Measurements from ENCODE around the gene STAMBPL1.
"Not testable (repeated sequence)": the region's sequence is repeated elsewhere in the genome, so short reads cannot be mapped to it uniquely, and the experiment has no call there.

Gene STAMBPL1

DNA sequence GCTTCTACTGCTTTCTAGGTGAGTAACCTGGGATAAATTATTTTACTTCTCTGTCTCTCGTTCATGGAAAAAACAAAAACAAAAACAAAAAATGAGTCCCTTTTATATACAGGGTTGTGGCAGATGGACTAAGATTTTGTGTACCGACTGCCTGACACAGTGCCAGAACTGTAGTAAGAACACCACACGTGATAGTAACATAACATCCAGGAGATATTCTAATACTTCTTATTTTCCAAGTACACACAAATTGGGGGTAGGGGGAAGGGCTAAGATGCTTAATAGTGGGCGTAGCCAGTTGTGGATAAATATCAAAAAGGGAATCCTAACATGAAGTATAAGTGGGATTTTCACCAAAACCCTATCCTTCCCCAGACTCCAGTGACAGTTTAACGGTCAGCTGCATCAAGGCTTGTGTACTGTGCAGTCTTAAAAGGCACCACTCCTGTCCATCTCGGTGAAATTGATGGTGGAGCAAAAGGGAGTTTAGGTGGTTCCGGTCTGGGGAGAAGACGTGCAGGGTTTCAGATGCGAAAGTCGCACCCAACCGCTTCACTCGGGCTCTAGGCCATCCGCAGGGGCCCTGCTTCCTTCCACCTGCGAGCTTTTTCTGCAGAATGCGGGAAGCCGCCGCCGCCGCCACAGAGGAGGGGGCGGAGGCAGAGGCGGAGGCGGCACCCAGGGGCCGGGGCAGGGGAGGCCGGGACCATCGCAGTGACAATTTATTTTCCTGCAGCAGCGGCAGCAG is at the start of gene STAMBPL1:
TSS of gene STAMBPL1 (plus strand) at position 712 of the 748 bp plus-strand sequence. CDS start 21,464 bp downstream, outside the sequence.
- no peak for DNase-seq

DNA sequence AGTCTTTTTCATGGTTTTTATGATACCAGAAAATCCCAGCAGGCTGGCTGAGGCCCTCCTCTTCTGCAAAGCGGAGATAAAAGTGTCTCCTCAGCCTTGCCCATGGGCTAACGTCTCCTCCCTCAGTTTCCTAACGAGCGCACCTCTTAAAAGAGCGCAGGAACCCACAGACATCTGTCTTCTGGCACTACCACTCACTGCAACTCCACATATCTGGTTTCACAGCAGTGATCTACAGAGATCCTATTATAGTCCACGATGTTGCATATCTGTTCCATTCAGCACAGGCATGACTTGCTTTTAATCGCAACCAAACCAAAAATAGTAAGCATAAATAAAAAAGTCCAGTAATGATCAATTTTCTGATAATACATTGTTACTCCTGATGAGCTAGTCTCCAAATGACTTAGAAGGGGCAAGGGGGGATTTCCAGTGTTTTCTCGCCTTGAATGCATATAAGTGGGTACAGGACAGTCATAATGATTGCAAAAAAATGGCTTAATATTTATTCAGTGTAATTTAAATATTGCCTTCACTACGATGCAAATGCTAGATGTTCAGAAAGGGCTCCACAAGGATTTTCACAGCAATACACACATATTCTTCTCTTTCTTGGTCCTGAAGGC is 49.3 kb upstream of the STAMBPL1 start:
- DNase-seq, result no peak

DNA sequence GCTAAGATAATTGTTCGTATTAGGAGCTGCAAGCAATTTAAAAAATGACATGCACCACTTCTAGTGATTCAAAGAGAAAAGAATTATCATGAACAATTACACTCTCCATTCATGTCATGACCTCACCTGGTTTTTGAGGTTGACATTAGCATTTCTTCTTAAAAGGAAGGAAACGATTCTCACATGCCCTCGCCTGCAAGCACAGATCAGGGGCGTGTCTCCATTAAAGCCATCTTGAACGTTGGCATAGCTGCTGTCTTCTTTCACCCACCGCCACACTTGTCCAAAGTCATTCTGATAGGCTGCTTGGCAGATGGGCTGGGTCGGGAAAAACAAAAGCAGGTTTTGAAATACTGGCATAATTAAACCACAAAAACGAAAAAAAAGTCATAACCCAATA is 48.3 kb upstream of the STAMBPL1 start:
- no peak for DNase-seq

DNA sequence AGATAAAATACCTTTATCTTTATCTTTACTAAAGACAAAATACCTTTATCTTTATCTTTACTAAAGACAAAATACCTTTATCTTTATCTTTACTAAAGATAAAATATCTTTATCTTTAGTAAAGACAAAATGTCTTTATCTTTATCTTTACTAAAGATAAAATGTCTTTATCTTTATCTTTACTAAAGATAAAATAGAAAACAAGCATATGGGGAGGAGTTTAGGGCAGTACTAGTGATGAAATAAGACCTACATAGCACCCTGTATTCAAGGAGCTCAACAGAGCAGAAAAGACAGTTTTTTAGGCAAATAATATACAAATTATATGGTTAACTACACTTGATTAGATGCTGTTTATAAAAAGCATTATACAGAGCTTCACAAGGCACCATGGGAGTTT is 47.7 kb upstream of the STAMBPL1 start:
- no peak for DNase-seq

DNA sequence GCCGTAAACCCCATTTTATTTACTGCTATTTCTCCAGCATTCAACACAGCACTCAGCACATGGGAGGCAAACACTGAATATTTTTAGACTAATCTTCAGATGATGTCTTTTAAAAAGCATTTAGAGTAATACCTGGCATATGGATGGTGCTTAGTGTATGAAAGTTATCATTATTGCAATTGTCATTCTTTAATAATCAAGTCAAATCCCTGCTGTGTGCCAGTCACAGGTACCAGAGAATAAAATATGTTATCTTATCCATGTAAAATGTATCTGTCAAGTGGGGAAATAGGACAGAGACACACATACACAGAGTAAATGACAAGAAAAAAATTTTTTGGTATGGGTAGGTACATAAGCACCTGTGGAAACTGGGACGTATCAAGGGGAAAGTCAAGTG is 46.9 kb upstream of the STAMBPL1 start:
- DNase-seq, result no peak

DNA sequence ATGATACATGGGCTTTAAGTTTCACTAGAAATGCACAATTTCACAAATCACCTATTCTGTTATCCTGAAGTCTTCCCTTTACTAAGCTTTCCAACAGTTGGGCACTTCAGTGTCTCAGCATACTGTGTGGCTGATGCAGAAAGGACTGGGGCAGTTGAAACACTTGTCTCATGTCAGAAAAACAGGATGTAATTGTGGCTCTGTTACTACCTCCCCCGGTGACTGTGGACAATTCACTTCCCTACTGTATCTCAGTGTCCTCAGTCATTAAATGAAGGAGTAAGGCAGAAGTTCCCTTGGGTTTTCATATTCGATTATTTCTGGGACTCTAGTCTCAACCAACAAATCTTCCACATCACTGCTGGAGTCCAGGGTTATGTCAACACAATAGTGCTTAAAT is 46.3 kb upstream of the STAMBPL1 start:
- DNase-seq, result no peak

DNA sequence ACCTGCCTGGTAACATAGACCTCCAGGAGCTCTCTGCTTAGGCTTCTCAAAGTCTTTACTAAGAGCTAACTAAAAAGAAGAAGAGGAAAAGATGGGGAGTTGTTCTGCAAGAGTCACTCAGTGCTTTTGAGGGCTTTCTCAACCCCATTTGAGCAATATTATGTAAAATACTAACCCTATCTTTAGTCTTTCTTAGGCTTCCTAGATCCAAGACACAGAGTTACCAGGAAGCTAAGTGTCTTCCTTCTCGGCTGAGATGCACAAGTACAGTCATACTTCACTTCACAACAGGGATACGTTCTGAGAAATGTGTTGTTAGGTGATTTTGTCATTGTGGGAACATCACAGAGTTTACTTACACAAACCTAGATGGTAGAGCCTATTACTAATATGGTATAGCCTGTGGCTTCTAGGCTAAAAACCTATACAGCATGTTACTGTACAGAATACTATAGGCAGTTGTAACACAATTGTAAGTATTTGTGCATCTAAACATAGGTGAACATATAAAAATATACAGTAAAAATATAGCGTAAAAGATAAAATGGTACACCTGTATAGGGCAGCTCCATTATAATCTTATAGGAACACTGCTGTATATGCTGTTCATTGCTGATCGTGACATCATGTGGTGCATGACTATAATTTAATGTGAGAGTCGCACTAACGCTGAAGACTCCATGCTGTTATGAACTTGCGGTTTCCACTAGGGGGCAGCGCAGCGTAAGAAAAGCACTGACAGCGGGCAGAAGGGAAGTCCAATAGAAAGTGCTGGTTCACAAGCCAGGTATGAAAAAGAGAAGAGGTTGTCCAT is 44.7 kb upstream of the STAMBPL1 start:
- DNase-seq, result no peak

DNA sequence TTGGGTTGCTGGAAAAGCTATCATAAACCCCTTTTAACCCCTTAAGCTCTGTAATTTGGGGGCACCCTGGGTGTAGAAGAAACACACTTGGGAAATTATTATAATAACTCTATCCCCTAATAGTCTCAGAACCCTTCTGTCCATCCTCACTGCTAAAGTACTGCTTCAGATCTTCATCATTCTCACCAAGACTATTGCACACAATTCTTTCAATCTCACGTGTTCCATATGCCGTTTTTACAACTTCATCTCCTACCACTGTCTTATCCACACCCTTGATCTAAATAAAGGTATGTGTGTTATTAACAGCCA is 44.2 kb upstream of the STAMBPL1 start:
- DNase-seq, result no peak

DNA sequence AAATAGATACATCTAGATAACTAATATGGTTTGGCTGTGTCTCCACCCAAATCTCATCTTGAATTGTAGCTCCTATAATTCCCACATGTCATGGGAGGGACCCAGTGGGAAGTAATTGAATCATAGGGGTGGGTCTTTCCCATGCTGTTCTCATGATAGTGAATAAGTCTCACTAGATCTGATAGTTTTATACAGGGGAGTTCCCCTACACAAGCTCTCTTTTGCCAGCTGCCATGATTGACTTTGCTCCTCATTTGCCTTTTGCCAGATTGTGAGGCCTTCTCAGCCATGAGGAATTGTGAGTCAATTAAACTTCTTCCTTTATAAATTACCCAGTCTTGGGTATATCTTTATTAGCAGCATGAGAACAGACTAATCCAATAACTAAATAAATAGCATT is 42.4 kb upstream of the STAMBPL1 start:
- DNase-seq, result not testable (repeated sequence)

DNA sequence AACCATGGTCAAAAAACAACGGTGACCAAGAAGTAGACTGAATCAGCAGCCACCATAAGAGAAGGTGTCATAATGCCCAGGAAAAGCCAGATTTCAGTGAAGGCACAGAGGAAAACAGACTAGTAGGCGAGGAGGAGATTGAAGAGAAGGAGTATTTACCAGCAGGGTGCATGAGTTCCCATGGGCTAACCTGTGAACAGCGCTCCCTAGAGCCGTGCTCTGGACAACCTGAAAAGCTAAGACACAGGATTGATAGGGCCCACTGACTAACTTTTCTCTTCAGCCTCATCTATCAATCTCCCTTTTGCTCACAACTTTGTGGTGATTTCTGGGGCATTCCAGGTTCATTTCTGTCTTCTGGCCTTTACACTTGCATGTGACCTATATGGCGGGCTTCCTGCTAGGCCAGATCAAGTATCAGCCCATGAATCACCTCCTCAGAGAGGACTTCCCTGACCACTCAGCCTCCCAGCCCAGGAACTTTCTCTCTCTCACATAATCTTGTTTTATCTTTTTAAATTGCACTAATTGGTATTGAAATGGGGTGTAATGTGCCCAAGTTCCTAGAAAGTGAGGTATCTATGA is 41.2 kb upstream of the STAMBPL1 start:
- no peak for DNase-seq

DNA sequence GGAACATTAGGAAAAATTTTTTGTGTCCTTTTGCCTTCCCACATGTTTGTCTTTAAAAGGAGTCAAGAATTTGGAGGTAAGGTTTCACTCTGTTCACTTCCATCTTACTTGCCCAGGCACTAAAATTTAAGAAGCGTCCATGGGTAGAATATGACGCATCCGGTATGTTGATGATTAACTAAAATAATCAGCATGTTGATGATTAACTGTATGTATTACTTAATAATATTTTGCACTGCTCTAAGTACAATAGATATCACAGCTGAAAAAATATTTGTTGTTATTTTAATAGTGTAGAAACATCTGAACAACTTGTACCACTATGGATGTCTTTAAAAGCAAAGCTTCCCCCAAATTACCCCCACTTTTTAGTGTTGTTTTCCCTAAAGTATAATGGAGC is 39.9 kb upstream of the STAMBPL1 start:
- no peak for DNase-seq

DNA sequence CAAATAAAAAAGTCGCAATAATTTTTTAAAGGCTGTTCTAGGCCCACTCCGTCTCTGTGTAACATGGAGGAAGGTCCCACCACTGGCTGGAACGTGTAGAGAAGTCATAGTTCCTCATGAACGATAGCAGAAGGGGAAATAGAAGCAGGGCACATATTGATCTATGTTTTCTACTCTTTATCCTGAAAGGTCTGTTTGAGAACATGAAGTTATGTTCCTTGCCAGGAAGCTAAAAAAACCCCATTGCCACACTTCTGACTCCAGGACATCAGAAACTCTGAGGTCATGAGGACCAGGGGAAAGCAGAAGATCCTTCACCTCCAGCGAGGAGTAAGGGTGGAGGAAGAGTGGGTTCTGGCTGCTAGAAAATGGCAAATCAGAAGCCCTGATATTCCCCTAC is 39.2 kb upstream of the STAMBPL1 start:
- DNase-seq, result no peak

DNA sequence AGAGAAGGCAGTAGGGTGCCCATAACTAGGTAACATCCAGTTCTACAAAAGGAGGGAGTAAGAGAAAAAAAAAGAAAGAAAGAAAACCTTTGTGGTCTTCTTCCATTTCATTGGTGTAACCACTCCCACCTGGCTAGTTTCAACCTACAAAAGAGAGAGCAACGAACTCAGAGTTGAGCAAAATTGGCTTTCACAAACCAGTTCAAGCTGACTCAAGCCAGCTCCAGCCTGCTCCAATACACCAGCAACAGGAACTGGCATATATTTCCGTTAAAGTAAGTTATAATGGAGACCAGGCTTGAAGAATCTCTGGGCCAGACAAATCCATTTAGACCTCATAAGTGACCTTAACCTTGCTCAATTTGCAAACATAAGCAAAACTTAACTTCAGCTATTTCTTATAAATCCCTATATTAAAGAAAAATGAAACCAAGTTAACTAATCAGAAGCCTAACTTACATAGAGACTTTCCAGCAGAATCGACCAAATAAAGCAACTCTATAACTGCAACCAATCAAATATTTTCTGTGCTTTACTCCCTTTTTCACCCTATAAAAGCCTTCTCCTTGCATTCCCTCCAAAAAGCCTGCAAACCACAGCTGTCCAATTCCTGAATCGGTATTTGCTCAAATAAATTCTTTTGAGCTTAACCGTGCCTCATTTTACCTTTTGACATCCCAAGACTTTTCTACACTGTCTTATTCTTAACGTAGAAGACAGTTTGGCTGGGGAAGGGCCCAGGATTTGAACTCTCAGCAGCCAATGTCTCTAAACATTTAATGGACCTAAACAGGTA is 38.5 kb upstream of the STAMBPL1 start:
- DNase-seq, result no peak

DNA sequence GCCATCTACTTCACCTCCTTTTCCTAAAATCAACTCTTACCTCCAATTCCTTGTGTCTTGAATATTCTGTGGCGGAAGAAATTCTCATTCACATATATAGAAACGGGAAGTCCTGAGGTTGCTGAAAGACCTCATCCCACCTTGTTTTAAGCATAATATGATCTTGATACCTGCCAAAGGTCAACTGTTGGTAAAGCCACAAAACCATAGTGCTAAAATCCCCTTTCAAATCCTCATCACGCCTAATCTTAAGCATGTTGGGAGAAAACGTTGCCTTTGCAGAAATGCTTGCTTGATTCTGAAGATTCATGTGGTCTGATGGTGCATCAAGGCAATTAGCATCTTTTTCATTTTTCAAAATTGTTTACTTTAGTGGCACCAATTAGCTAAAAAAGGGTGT is 36.9 kb upstream of the STAMBPL1 start:
- DNase-seq, result no peak

DNA sequence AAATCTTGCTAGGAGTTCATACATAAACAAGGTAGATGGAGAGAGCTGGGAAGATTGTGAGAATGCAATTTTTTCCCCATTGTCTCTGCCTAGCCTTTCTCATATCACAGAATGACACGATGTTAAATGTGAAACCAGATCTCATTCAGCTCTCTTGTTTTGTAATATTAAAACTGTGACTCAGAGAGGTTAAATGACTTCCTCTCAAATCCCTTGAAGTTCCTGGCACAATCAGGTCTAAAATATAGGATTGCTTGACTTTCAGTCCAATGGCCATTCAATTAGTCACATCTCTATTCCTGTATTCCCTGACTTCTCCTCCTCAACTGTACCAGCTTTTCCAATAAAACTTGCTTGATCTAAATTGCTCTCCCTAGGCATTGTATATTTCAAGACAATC is 31.5 kb upstream of the STAMBPL1 start:
- no peak for DNase-seq

DNA sequence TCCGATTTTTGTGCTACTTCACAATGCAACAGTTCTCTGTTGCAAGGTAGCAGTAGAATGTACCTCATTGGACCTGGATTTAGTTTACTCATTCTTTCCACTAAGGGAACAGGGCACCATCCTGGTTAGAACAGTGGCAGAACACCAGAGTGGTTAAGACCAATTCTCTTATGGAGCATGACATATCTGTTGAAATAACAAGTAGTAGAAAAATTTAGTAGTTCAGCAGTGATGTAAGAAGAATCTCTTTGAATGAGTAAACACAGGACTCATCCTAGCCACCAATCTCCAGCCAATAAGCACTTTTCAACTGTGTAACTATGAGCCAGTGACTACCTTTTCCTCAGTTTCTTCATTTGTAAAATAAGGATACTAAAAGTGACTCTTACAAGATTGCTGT is 30.8 kb upstream of the STAMBPL1 start:
- no peak for DNase-seq

DNA sequence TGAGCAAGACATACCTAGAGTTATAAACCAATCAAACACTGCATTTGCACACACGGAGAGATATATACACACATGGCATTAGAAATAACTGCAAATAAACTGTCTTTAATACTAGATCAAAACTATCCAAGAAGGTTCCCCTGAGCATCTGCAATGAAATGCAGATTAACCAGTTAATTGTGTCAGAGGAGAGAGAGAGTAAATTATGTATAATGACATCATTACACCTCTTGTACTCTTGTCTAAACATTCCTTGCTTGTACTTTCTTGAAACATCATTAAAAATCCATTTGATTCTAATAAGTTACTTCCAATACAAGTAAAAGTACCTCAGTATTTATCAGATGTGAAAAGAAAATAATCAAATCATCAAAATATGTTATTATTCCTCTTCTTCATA is 29.3 kb upstream of the STAMBPL1 start:
- no peak for DNase-seq

DNA sequence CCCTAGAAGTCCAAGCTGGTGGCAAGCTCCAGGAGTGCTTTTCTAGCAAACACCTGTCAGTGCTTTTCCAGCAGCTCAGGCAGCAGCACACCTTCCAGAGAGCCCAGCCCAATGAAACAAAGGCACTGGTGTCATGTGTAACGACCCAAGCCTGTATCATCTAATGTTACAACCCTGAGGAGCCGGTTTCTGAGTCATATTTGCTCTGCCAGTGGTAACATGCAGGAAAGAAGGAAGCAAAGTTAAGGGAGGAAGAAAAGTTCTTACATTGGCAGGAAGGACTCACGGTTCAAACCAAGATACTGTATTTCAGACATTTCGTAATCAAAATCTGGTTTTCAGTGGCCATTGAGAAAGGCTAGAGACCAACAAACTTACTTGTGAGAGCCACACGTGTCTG is 28.3 kb upstream of the STAMBPL1 start, which contains the start of gene ANKRD22:
TSS of gene ANKRD22 (minus strand) at position 139 of the 400 bp plus-strand sequence. CDS start 237 bp downstream, outside the sequence.
- DNase-seq, result no peak

DNA sequence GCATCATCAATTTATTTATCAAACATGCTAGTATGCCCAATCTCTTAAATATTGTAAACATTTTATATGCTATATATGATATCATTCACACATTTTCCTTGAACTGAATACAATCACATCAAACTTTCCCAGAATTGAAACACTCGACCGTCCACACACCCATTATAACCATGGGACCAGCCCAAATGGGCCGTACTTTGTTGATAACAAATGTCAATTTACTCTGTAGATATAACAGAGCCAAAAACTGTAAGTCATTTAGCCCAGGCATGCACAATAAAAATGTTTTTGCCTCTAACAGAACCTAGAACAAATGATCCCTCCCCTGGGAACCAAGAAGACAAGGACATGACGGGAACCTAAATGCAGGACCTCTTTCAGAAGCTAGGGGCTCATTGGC is 27.7 kb upstream of the STAMBPL1 start:
- no peak for DNase-seq

DNA sequence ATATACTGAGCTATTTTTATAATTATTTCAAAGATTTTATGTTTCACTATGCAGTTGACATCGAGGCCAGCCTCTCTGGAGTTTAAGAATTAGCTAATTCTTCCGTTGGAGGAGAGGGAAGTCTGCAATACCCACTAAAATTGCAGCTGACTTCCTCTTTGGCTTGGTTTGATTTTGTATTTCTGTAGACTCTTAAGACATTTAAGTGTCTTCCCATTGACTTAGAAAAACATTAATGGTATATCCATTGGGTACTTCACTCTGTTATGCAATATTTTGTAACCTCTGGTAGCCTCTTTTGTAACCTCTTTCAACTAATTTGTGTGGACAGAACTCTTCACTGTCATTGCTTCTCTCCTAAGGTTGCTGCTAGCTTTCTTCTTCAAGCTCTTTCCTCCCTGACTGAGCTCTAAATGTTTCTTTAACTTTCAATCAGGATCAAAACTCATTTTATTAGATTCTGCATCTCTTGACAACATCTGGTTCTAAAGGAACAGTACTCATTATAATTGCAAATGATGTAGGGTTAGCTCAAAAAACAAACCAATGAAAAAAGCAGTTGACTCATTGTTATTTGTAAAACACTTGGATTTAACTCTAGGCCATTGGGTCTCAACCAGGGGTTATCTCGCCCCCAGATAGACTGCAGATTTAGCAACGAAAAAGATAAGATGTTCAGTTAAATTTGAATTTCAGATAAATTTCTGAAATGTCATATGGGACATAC is 26.7 kb upstream of the STAMBPL1 start:
- no peak for DNase-seq

DNA sequence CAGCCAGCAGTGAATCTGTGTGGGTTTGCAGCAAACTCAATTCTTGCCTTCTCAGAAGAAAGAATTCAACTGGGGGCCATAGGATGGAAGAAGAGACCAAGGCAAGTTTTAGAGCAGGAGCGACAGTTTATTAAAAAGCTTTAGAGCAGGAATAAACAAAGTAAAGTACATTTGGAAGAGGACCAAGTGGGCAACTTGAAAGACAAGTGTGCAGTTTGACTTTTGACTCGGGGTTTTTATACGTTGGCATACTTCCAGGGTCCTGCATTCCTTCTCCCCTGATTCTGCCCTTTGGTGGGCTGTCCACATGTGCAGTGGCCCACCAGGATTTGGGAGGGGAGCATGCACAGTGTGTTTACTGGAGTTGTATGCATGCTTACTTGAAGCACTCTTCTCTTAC is 25.4 kb upstream of the STAMBPL1 start:
- DNase-seq, result no peak

DNA sequence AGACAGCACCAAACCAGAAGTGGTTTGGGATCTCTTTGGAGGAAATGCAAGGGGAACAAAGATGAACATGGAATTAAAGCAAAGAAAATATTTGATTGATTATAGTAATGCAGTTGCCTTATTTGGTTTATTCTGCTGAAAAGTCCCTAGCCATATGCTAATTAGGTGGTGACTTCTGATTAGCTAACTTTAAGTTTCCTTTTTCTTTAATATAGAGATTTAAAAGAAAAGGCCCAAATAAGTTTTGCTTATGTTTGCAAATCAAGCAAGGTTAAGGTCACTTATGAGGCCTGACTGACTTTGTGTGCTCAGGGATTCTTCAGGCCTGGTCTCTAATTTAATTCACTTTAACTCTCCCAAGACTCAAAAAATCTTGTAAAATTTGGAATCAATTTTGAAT is 22.2 kb upstream of the STAMBPL1 start:
- no peak for DNase-seq
